PC-9 (cell line): ENCODE data around the gene KCNC4. TPM values are rescaled to one million over a fixed set of nuclear protein-coding genes. Genes with fewer than 3 reads are reported as not detected.

Experiments used
- BruUV-seq: library from RNA; stranded (reverse); fragments of 400-500 nt; replicated peaks from 2 replicates; lab custom pipeline; 2021; lab: Mats Ljungman, UMichigan
- CTCF ChIA-PET: fragments of 300-600 bp; sonication (Branson Sonifier 250); formaldehyde crosslinking; loops from one replicate; lab custom pipeline; 2022; ENCODE audit warnings: antibody characterized with exemption; lab: Charles Lee
- POLR2A ChIA-PET: fragments of 300-600 bp; sonication (Branson Sonifier 250); formaldehyde crosslinking; loops from one replicate; lab custom pipeline; 2022; ENCODE audit warnings: antibody characterized with exemption; ENCODE audit not compliant: unreplicated experiment; lab: Charles Lee
- DNase-seq, 2 experiments: peaks; one replicate each; pipeline versions ENCODE4 v3.0.0 to v3.0.0-alpha.2; 2015 to 2022; ENCODE audit warnings: mixed read lengths in 1 of 2
- H2AFZ ChIP-seq: fragments of 200-600 bp; sonication (generic); 2 replicates; pipeline ENCODE4 v1.8.1; 2017; ENCODE audit warnings: antibody characterized with exemption
- H3F3A ChIP-seq: fragments of 200-600 bp; sonication (generic); 2 replicates; pipeline ENCODE4 v1.8.1; 2017; ENCODE audit warnings: antibody characterized with exemption, mild to moderate bottlenecking, low read depth; ENCODE audit not compliant: insufficient read depth
- H3K27ac ChIP-seq: fragments of 200-600 bp; sonication (generic); 2 replicates; pipeline ENCODE4 v1.6.1; 2016; ENCODE audit warnings: mixed run types
- H3K27me3 ChIP-seq: fragments of 200-600 bp; sonication (generic); 2 replicates; pipeline ENCODE4 v1.6.1; 2016; ENCODE audit warnings: low read depth, mixed run types; ENCODE audit not compliant: insufficient read depth
- H3K36me3 ChIP-seq: fragments of 200-600 bp; sonication (generic); 2 replicates; pipeline ENCODE4 v1.6.1; 2016; ENCODE audit warnings: low read depth, mixed run types
- H3K4me1 ChIP-seq: fragments of 200-600 bp; sonication (generic); replicated peaks from 2 replicates; pipeline ENCODE4 v1.6.1; 2016; ENCODE audit warnings: mixed run types; ENCODE audit not compliant: insufficient read depth
- H3K4me2 ChIP-seq: fragments of 200-600 bp; sonication (generic); 2 replicates; pipeline ENCODE4 v1.6.1; 2017; ENCODE audit warnings: mixed run types
- H3K4me3 ChIP-seq: fragments of 200-600 bp; sonication (generic); 2 replicates; pipeline ENCODE4 v1.6.1; 2016; ENCODE audit warnings: mixed run types
- H3K79me2 ChIP-seq: fragments of 200-600 bp; sonication (generic); 2 replicates; pipeline ENCODE4 v1.6.1; 2017; ENCODE audit warnings: low read depth, mixed run types
- H3K9me2 ChIP-seq: fragments of 200-600 bp; sonication (generic); 2 replicates; pipeline ENCODE4 v1.8.1; 2017; ENCODE audit warnings: mild to moderate bottlenecking; ENCODE audit not compliant: insufficient read depth
- H3K9me3 ChIP-seq: fragments of 200-600 bp; sonication (generic); 2 replicates; pipeline ENCODE4 v1.8.1; 2016; ENCODE audit warnings: low read depth; ENCODE audit not compliant: insufficient read depth
- H4K20me1 ChIP-seq: fragments of 200-600 bp; sonication (generic); 2 replicates; pipeline ENCODE4 v1.8.1; 2017; ENCODE audit not compliant: insufficient read depth
- CTCF ChIP-seq: fragments of 200-600 bp; sonication (generic); conservative IDR thresholded peaks from 2 replicates; pipeline ENCODE4 v1.6.1; 2017; ENCODE audit warnings: mixed run types, antibody characterized with exemption, mild to moderate bottlenecking, moderate library complexity
- EZH2 ChIP-seq: fragments of 200-600 bp; sonication (generic); IDR thresholded peaks from 2 replicates; pipeline ENCODE4 v1.8.0; 2017; ENCODE audit warnings: antibody characterized with exemption, low read depth
- intact Hi-C: fragments of 100-400 bp; cut with micrococcal nuclease; formaldehyde crosslinking; loops from one replicate; pipeline ENCODE4 v1.10.0; 2022; ENCODE audit not compliant: unreplicated experiment
- total RNA-seq: library from RNA; stranded (reverse); gene quantifications from 2 replicates; pipeline ENCODE4 v1.2.3, GENCODE V29; 2021

Gene KCNC4
- total RNA-seq, 1 experiment from 2014 or later: 8.6 TPM

GRCh38 chr1:110254604-110255391 is 44.7 kb downstream of the KCNC4 start:
- ChIA-PET POLR2A (no interaction called here), CTCF (no interaction called here)
- intact Hi-C loops: no loop called here
- no peak overlapping the region for H3K27ac ChIP-seq
- no peak for DNase-seq
- H3K79me2 ChIP-seq: no peaks in the 10 kb centered on the region
- peaks cover 8% of the 10 kb centered on the region; the same call in 1 of the 2 replicates for H3K4me1 ChIP-seq
- no peaks in the 10 kb centered on the region for H3K27me3 ChIP-seq
- no peaks in the 10 kb centered on the region for H3F3A ChIP-seq
- no peaks in the 10 kb centered on the region for H4K20me1 ChIP-seq
- H3K4me2 ChIP-seq: no peak overlapping the region
- no peaks in the 10 kb centered on the region for H3K9me3 ChIP-seq
- no peaks in the 10 kb centered on the region for H3K36me3 ChIP-seq
- H2AFZ ChIP-seq: no peak overlapping the region
- H3K9me2 ChIP-seq: no peaks in the 10 kb centered on the region
- no peak for TF ChIP-seq EZH2
- no peak for TF ChIP-seq CTCF
- no peak overlapping the region for H3K4me3 ChIP-seq
- BruUV-seq: no TSS peak

- H3K4me1 ChIP-seq: peaks cover 8% of the 10 kb centered on the region; the same call in 1 of the 2 replicates
- no peaks in the 10 kb centered on the region for H3K9me3 ChIP-seq
- BruUV-seq: no TSS peak
- ChIA-PET POLR2A (no interaction called here), CTCF (no interaction called here)
- H3K27me3 ChIP-seq: no peaks in the 10 kb centered on the region
- H3K79me2 ChIP-seq: no peaks in the 10 kb centered on the region
- H2AFZ ChIP-seq: no peak overlapping the region
- H3K36me3 ChIP-seq: no peaks in the 10 kb centered on the region
- TF ChIP-seq CTCF (no peak), EZH2 (no peak)
- no peaks in the 10 kb centered on the region for H4K20me1 ChIP-seq
- DNase-seq: no peak
- H3K4me3 ChIP-seq: no peak overlapping the region
- intact Hi-C loops: no loop called here
- H3K9me2 ChIP-seq: no peaks in the 10 kb centered on the region
- no peak overlapping the region for H3K4me2 ChIP-seq
- no peaks in the 10 kb centered on the region for H3F3A ChIP-seq
- no peak overlapping the region for H3K27ac ChIP-seq
Observed at GRCh38 chr1:110255392-110255787, 45.3 kb downstream of the KCNC4 start.

- ChIA-PET CTCF (no interaction called here), POLR2A (no interaction called here)
- no TSS peak for BruUV-seq
- TF ChIP-seq EZH2 (no peak), CTCF (no peak)
- no peaks in the 10 kb centered on the region for H3K79me2 ChIP-seq
- H3K4me3 ChIP-seq: no peak overlapping the region
- no peak overlapping the region for H2AFZ ChIP-seq
- H3K9me3 ChIP-seq: no peaks in the 10 kb centered on the region
- H3K27ac ChIP-seq: no peak overlapping the region
- H3K36me3 ChIP-seq: no peaks in the 10 kb centered on the region
- no peaks in the 10 kb centered on the region for H3K9me2 ChIP-seq
- no peaks in the 10 kb centered on the region for H3F3A ChIP-seq
- no peaks in the 10 kb centered on the region for H3K27me3 ChIP-seq
- H3K4me1 ChIP-seq: peaks cover 8% of the 10 kb centered on the region; the same call in 1 of the 2 replicates
- H3K4me2 ChIP-seq: no peak overlapping the region
- intact Hi-C loops: no loop called here
- DNase-seq: no peak
- no peaks in the 10 kb centered on the region for H4K20me1 ChIP-seq
Observed at GRCh38 chr1:110258734-110259133, 48.6 kb downstream of the KCNC4 start.
